CD1c-positive myeloid dendritic cell (primary cell): ENCODE data around the gene KCNB1.
A peak's percentile ranks its signal among the peaks of the same experiment; 100 is the strongest.

Experiments
- DNase-seq: peaks from one replicate; pipeline ENCODE4 v3.0.0-alpha.2; 2016; ENCODE audit errors: extremely low spot score

KCNB1 gene

GRCh38 chr20:49469060-49469459 is 13.4 kb downstream of the KCNB1 start:
- DNase-seq, result no peak

GRCh38 chr20:49468412-49468811 is 14.1 kb downstream of the KCNB1 start:
- DNase-seq, result no peak

- DNase-seq, result no peak
Measured at GRCh38 chr20:49466114-49466912, 16.2 kb downstream of the KCNB1 start.

- no peak for DNase-seq
Measured at GRCh38 chr20:49464556-49464955, 17.9 kb downstream of the KCNB1 start.

- no peak for DNase-seq
Measured at GRCh38 chr20:49462626-49463025, 19.8 kb downstream of the KCNB1 start.

GRCh38 chr20:49461894-49462620 is 20.4 kb downstream of the KCNB1 start:
- no peak for DNase-seq

GRCh38 chr20:49460916-49461315 is 21.6 kb downstream of the KCNB1 start:
- no peak for DNase-seq

- DNase-seq, result no peak
Measured at GRCh38 chr20:49460131-49460530, 22.3 kb downstream of the KCNB1 start.

- DNase-seq, result no peak
Measured at GRCh38 chr20:49459684-49460083, 22.8 kb downstream of the KCNB1 start.

- DNase-seq, result no peak
Measured at GRCh38 chr20:49457444-49457843, 25.0 kb downstream of the KCNB1 start.

- no peak for DNase-seq
Measured at GRCh38 chr20:49456646-49457045, 25.8 kb downstream of the KCNB1 start.

GRCh38 chr20:49455691-49456090 is 26.8 kb downstream of the KCNB1 start:
- DNase-seq, result no peak

GRCh38 chr20:49452011-49452482 is 30.4 kb downstream of the KCNB1 start:
- DNase-seq, result no peak

GRCh38 chr20:49450281-49450721 is 32.2 kb downstream of the KCNB1 start:
- no peak for DNase-seq

GRCh38 chr20:49448917-49449316 is 33.6 kb downstream of the KCNB1 start:
- DNase-seq, result no peak

- no peak for DNase-seq
Measured at GRCh38 chr20:49447946-49448809, 34.3 kb downstream of the KCNB1 start.

- no peak for DNase-seq
Measured at GRCh38 chr20:49447364-49447763, 35.1 kb downstream of the KCNB1 start.

- peak; percentile 47 for DNase-seq
Measured at GRCh38 chr20:49446808-49447207, 35.7 kb downstream of the KCNB1 start.

- DNase-seq, result no peak
Measured at GRCh38 chr20:49446080-49446479, 36.4 kb downstream of the KCNB1 start.

GRCh38 chr20:49445176-49445575 is 37.3 kb downstream of the KCNB1 start:
- DNase-seq, result no peak

- DNase-seq, result no peak
Measured at GRCh38 chr20:49444553-49444990, 37.9 kb downstream of the KCNB1 start.

GRCh38 chr20:49437057-49437456 is 45.4 kb downstream of the KCNB1 start:
- DNase-seq, result no peak
